Uterus (tissue), 2 donors: Measurements from ENCODE around the gene AP4E1.

ENCODE experiments used
- POLR2A ChIP-seq, 2 donors: fragments of 450-650 bp; IDR thresholded peaks; one replicate each; pipeline ENCODE4 v1.6.1; 2016; ENCODE audit warnings: antibody characterized with exemption in 2 of 2, mild to moderate bottlenecking in 1 of 2, moderate library complexity in 1 of 2
- TF ChIP-seq, protein P1 (sequence below), 4 experiments: fragments of 200-600 bp in 2 of 4; fragments of 450-650 bp in 2 of 4; sonication (generic) in 2 of 4; IDR thresholded peaks; one replicate each; pipeline ENCODE4 v1.5.1; 2016 to 2019; ENCODE audit warnings: antibody characterized with exemption in 4 of 4, mild to moderate bottlenecking in 2 of 4, moderate library complexity in 1 of 4

DNA sequence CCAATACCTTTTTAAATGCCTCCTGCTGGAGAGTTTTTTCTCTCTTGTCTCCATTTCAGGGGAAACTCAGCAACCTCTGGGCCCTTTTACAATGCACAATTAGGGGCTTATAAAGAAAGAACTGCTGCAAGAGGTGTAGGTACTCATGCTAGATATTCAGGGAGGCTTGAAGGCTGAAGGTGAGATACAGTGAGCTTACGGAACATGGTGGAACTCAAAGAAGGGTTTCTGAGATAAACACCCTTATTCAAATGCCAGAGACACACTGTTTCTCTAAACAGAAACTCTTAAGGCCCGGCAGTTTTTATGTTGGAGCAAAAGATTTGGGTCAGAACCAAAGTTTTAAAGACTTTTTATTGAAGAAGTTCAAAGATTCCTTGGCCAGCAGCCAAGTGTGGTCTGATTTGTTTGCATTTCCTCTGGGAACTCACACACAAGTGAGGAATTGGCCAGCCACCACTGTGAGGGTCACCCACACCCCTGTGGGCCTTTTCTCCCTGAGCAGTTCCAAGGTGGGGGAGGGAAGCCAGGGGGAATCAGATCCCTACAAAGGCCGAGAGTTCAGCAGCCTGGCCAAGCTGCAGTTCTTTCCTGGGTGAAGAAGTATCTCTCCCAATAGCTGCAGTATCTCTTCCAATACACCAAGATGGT is 138.4 kb downstream of the AP4E1 start:
- TF ChIP-seq POLR2A (IDR thresholded peaks at IDR 0.05): no peak
- TF ChIP-seq, protein P1, sequence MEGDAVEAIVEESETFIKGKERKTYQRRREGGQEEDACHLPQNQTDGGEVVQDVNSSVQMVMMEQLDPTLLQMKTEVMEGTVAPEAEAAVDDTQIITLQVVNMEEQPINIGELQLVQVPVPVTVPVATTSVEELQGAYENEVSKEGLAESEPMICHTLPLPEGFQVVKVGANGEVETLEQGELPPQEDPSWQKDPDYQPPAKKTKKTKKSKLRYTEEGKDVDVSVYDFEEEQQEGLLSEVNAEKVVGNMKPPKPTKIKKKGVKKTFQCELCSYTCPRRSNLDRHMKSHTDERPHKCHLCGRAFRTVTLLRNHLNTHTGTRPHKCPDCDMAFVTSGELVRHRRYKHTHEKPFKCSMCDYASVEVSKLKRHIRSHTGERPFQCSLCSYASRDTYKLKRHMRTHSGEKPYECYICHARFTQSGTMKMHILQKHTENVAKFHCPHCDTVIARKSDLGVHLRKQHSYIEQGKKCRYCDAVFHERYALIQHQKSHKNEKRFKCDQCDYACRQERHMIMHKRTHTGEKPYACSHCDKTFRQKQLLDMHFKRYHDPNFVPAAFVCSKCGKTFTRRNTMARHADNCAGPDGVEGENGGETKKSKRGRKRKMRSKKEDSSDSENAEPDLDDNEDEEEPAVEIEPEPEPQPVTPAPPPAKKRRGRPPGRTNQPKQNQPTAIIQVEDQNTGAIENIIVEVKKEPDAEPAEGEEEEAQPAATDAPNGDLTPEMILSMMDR (IDR thresholded peaks at IDR 0.05): no peak
